Skin of body (tissue), 2 donors: ENCODE results near the gene SUOX. TPM values are rescaled to one million over a fixed set of nuclear protein-coding genes. Genes with fewer than 3 reads are reported as not detected.
"Not testable (repeated sequence)": the region's sequence is repeated elsewhere in the genome, so short reads cannot be mapped to it uniquely, and the experiment has no call there.

Source experiments
- DNase-seq: peaks from one replicate; lab custom pipeline; 2025; lab: John Stamatoyannopoulos, UW
- total RNA-seq: library from RNA; depleted of rRNA; stranded (reverse); fragments of >200 nt; gene quantifications from one replicate; pipeline ENCODE4 v1.2.3, GENCODE V29; 2014

SUOX gene
- total RNA-seq, 1 donor from 2014 or later = 6.8 TPM

GRCh38 chr12:56020423-56021184 lies 23.5 kb downstream of the SUOX start, which contains the start of gene IKZF4:
Gene IKZF4 (plus strand): TSS chr12:56021043. CDS start chr12:56021494, 451 bp downstream.
- DNase-seq = peak; percentile 28

DNA sequence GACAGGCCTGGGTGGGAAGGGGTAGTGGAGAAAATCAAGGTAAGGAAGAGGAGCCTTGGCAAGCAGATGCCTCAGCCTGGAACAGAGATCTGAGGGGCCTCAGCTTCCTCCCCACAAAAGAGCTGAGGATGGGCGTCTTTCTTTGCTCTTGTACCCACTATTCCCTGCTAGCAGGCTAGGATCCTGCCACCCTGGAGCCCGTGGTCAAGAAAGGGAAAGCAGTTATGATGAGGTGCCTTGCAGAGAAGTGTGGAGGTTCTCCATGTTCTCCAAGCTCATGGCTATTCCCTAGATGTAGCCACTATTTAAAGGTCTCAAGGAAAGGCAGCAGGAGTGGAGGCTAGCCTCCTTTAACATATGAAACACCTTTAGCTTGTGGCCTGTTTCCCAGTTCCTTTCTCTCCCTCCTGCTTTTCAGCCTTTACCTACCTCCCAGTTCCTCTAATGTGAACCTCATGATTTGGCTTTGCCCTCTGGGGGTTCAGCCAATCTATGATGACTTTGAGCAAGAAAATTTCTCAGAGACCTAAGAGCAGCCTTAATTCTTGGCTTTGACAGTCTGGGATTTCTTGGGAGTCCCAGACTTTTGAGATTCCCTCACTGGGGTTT lies 24.9 kb downstream of the SUOX start:
- no peak for DNase-seq

GRCh38 chr12:56028511-56029165 lies 31.6 kb downstream of the SUOX start:
- no peak for DNase-seq

- DNase-seq = no peak
Measured at GRCh38 chr12:56029166-56029519, 32.1 kb downstream of the SUOX start.

- peak; percentile 29 for DNase-seq
Measured at GRCh38 chr12:56029666-56030293, 32.7 kb downstream of the SUOX start.

- DNase-seq = no peak
Measured at GRCh38 chr12:56031987-56032386, 34.9 kb downstream of the SUOX start.

DNA sequence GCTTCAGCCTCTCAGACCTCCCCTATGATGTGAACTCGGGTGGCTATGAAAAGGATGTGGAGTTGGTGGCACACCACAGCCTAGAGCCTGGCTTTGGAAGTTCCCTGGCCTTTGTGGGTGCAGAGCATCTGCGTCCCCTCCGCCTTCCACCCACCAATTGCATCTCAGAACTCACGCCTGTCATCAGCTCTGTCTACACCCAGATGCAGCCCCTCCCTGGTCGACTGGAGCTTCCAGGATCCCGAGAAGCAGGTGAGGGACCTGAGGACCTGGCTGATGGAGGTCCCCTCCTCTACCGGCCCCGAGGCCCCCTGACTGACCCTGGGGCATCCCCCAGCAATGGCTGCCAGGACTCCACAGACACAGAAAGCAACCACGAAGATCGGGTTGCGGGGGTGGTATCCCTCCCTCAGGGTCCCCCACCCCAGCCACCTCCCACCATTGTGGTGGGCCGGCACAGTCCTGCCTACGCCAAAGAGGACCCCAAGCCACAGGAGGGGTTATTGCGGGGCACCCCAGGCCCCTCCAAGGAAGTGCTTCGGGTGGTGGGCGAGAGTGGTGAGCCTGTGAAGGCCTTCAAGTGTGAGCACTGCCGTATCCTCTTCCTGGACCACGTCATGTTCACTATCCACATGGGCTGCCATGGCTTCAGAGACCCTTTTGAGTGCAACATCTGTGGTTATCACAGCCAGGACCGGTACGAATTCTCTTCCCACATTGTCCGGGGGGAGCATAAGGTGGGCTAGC lies 37.7 kb downstream of the SUOX start:
- no peak for DNase-seq

DNA sequence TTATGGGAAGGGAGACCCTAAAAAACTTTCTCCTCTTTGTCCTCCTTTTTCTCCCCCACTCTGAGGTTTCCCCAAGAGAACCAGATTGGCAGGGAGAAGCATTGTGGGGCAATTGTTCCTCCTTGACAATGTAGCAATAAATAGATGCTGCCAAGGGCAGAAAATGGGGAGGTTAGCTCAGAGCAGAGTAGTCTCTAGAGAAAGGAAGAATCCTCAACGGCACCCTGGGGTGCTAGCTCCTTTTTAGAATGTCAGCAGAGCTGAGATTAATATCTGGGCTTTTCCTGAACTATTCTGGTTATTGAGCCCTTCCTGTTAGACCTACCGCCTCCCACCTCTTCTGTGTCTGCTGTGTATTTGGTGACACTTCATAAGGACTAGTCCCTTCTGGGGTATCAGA lies 40.1 kb downstream of the SUOX start:
- no peak for DNase-seq

GRCh38 chr12:56038022-56038655 lies 41.1 kb downstream of the SUOX start:
- DNase-seq = no peak

DNA sequence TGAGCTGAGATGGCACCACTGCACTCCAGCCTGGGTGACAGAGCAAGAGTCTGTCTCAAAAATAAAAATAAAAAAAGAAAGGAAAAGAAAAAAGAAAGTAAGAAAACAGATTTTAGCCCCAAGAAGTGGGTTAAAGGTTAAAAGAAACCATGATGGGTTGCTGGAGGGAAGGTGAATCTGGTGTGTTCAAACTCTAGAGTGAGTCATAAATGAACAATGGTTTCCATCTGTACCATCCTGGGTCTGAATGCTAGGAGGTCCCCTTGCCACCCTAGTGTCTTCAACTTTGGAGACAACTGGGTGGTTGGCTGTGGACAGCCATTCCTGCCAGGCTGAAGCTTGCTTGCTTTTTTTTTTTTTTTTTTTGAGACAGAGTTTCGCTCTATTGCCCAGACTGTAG lies 43.1 kb downstream of the SUOX start:
- no peak for DNase-seq

- no peak for DNase-seq
Measured at GRCh38 chr12:56040963-56041551, 44.0 kb downstream of the SUOX start.

DNA sequence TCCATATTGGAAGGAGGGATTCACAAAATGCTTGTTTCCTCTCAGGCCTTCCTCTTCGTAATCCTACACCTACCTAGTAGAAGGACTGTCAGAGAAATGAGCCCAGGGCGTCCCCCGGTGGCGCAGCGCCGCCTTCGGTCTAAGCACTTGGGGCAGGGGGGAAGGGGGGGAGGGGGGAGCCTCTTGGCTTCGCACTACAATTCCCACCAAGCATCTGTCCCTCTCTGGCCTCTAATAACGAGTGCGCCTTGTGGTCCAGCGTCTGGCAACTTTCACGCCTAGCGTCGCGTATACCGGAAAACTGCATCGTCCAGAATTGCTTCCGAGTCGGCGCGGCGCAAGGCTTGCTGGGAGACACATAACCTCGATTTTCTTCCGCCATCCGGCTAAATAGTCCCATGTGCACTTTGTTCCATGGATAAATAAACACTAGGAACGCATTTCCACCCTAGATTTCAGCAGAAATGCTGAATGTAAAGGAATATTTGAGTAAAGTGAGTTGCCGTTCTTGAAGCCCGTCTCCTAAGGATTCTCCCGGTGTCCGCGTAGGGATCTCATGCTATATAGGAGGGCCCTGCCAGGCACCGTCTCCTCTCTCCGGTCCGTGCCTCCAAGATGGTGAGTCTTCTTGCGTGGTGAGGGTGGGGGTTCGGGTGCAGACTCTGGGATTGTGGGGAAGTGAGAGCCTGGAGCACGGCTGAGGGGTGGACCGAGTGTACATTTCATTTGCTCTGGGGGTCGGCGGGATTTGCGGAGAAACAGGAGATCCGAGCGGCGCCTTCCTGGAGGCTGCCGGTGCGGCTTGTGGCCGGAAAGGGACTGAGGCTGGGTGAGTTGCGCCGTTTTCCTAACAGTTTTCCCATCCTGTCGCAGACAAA lies 44.7 kb downstream of the SUOX start, which contains the start of gene RPS26:
Gene RPS26 (plus strand): TSS at position 367 of the 878 bp plus-strand sequence. CDS start 249 bp downstream, at position 616.
- peak; percentile 99 for DNase-seq

DNA sequence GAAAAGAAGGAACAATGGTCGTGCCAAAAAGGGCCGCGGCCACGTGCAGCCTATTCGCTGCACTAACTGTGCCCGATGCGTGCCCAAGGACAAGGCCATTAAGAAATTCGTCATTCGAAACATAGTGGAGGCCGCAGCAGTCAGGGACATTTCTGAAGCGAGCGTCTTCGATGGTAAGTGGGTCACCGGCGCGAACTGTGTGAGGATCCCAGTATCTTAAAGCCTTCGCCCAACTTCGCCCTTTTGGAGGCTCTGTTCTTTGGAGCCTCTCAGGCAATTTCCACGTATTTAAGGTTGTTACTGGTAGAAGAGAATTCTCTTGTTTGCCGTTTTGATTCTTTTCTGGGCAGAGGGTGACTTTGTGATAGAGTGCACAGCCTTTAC lies 45.3 kb downstream of the SUOX start:
- DNase-seq = not testable (repeated sequence)

GRCh38 chr12:56042843-56043242 lies 45.8 kb downstream of the SUOX start:
- DNase-seq = no peak

GRCh38 chr12:56046027-56046780 lies 49.1 kb downstream of the SUOX start:
- no peak for DNase-seq

GRCh38 chr12:56053407-56053893 lies 56.4 kb downstream of the SUOX start:
- DNase-seq = no peak
